Panc1 (cell line): Measurements from ENCODE around the gene HEPHL1. TPM values are rescaled to one million over a fixed set of nuclear protein-coding genes. Genes with fewer than 3 reads are reported as not detected.

Experiments used
- ATAC-seq: fragments of 200-7000 bp; cut with Tn5 transposase; 2 replicates; pipeline ENCODE4 v1.9.1; 2020; ENCODE audit warnings: mild to moderate bottlenecking, moderate library complexity
- BruUV-seq: library from RNA; stranded (reverse); fragments of 400-500 nt; replicated peaks from 2 replicates; lab custom pipeline; 2021; lab: Mats Ljungman, UMichigan
- CTCF ChIA-PET: fragments of 300-600 bp; sonication (Branson Sonifier 250); formaldehyde crosslinking; loops from one replicate; lab custom pipeline; 2022; ENCODE audit warnings: antibody characterized with exemption; lab: Charles Lee
- POLR2A ChIA-PET: fragments of 300-600 bp; sonication (Branson Sonifier 250); formaldehyde crosslinking; loops from one replicate; lab custom pipeline; 2022; ENCODE audit warnings: antibody characterized with exemption; lab: Charles Lee
- DNase-seq: peaks from one replicate; pipeline ENCODE4 v3.0.0-alpha.2; 2010; ENCODE audit warnings: low read depth, low spot score
- H3K27ac ChIP-seq: 2 replicates; pipeline ENCODE4 v1.5.1; 2011; ENCODE audit warnings: mild to moderate bottlenecking, low read length, inconsistent platforms
- H3K27me3 ChIP-seq: fragments of 200-500 bp; sonication (Bioruptor generic); 2 replicates; pipeline ENCODE4 v1.6.0; 2014; ENCODE audit warnings: low read length, inconsistent platforms; ENCODE audit not compliant: control insufficient read depth, insufficient read depth
- H3K36me3 ChIP-seq: fragments of 200-500 bp; sonication (Bioruptor generic); 2 replicates; pipeline ENCODE4 v1.5.1; 2014; ENCODE audit warnings: inconsistent platforms, mild to moderate bottlenecking, low read length, moderate library complexity; ENCODE audit not compliant: control insufficient read depth, insufficient read depth
- H3K4me1 ChIP-seq: 2 replicates; pipeline ENCODE4 v1.5.1; 2011; ENCODE audit warnings: inconsistent platforms, mild to moderate bottlenecking, low read length, moderate library complexity; ENCODE audit not compliant: control insufficient read depth, insufficient read depth
- H3K4me3 ChIP-seq, 2 experiments: 2 replicates each; pipeline ENCODE4 v1.5.1; 2011 to 2012; ENCODE audit warnings: low read depth in 2 of 2, low read length in 2 of 2, mild to moderate bottlenecking in 2 of 2, inconsistent platforms in 1 of 2, moderate library complexity in 1 of 2
- H3K9me3 ChIP-seq: fragments of 200-500 bp; sonication (Bioruptor generic); 2 replicates; pipeline ENCODE4 v1.5.1; 2014; ENCODE audit warnings: low read depth, mild to moderate bottlenecking, inconsistent platforms, low read length, moderate library complexity; ENCODE audit not compliant: control insufficient read depth, insufficient read depth
- CTCF ChIP-seq: fragments of 450-650 bp; IDR thresholded peaks from 2 replicates; pipeline ENCODE4 v1.5.1; 2017; ENCODE audit warnings: mild to moderate bottlenecking
- POLR2AphosphoS5 ChIP-seq: IDR thresholded peaks from 2 replicates; pipeline ENCODE4 v1.6.1; 2012; ENCODE audit warnings: mild to moderate bottlenecking, low read depth, low read length, moderate library complexity
- SIN3A ChIP-seq: IDR thresholded peaks from 2 replicates; pipeline ENCODE4 v1.6.1; 2012; ENCODE audit warnings: low read depth, mild to moderate bottlenecking, low read length, moderate library complexity, borderline replicate concordance; ENCODE audit not compliant: insufficient read depth
- TCF7L2 ChIP-seq: IDR thresholded peaks from 2 replicates; pipeline ENCODE4 v1.6.1; 2011; ENCODE audit warnings: mild to moderate bottlenecking, low read depth, low read length, inconsistent platforms
- in situ Hi-C: cut with HindIII; loops from 2 replicates; pipeline ENCODE4 v1.10.0; 2016; ENCODE audit warnings: low sequenced_read_pairs, low pct_unique_long_range_greater_than_20kb
- intact Hi-C: fragments of 100-400 bp; cut with micrococcal nuclease; formaldehyde crosslinking; loops from one replicate; pipeline ENCODE4 v1.10.0; 2022; ENCODE audit not compliant: unreplicated experiment
- total RNA-seq: library from RNA; stranded (reverse); gene quantifications from one replicate; pipeline ENCODE4 v1.2.1, GENCODE V29; 2021; ENCODE audit not compliant: unreplicated experiment

The HEPHL1 gene
- total RNA-seq, 1 experiment from 2014 or later: not detected

GRCh38 chr11:94077552-94078293 lies 56.6 kb downstream of the HEPHL1 start:
- no TSS peak for BruUV-seq
- TF ChIP-seq SIN3A (no peak), TCF7L2 (no peak), CTCF (no peak), POLR2AphosphoS5 (no peak)
- Histone ChIP-seq H3K4me3 (no peak overlapping the region), H3K27me3 (peaks cover 5% of the 10 kb centered on the region), H3K36me3 (no peaks in the 10 kb centered on the region), H3K9me3 (no peaks in the 10 kb centered on the region), H3K4me1 (no peaks in the 10 kb centered on the region), H3K27ac (no peak overlapping the region)
- DNase-seq: no peak
- intact Hi-C loops: no loop called here
- ChIA-PET POLR2A (no interaction called here), CTCF (no interaction called here)
- in situ Hi-C loops: no loop called here
- ATAC-seq: no peak

- ATAC-seq (no peak), DNase-seq (no peak)
- Histone ChIP-seq H3K36me3 (no peaks in the 10 kb centered on the region), H3K4me1 (no peaks in the 10 kb centered on the region), H3K27ac (no peak overlapping the region), H3K4me3 (no peak overlapping the region), H3K27me3 (peaks cover 7% of the 10 kb centered on the region), H3K9me3 (no peaks in the 10 kb centered on the region)
- TF ChIP-seq CTCF: no peak
- no TSS peak for BruUV-seq
- ChIA-PET CTCF (no interaction called here), POLR2A (no interaction called here)
- intact Hi-C loops: no loop called here
- in situ Hi-C loops: no loop called here
Measured at GRCh38 chr11:94084164-94084563, 63.0 kb downstream of the HEPHL1 start.

DNA sequence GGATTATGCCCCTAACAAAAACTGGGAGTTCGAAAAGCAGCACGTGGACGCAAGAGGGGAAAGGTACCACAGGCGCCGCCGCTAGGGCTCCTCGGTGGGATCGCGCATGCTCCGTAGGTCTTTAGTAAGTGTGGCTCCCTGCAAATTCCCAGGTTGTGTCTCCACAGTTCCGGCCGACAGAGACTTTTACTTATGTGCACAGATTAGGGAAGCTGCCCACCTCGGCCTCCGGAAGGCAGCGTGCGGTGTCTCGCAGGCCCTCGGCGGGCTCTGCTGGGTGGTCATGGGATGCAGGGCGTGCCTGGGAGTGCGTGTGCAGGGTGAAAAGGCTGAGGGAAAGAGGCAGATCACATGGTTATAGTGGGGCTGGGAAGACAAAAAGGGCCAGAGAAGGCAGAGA lies 67.8 kb downstream of the HEPHL1 start:
- Histone ChIP-seq H3K36me3 (no peaks in the 10 kb centered on the region), H3K27me3 (peaks cover 7% of the 10 kb centered on the region; the same call in 1 of the 2 replicates), H3K27ac (no peak overlapping the region), H3K4me3 (no peak overlapping the region), H3K4me1 (no peaks in the 10 kb centered on the region), H3K9me3 (no peaks in the 10 kb centered on the region)
- BruUV-seq: no TSS peak
- ATAC-seq: no peak
- ChIA-PET CTCF (no interaction called here), POLR2A (no interaction called here)
- no peak for TF ChIP-seq CTCF
- intact Hi-C loops (no loop called here), in situ Hi-C loops (no loop called here)
- no peak for DNase-seq
